CD4-positive, alpha-beta T cell treated with Interleukin-12 subunit alpha and Interleukin-12 subunit beta, for 1 hour (primary cell): ENCODE results near the gene TGOLN2.

Experiments used
- DNase-seq: peaks from one replicate; pipeline ENCODE4 v3.0.0-alpha.2; 2020

The TGOLN2 gene

GRCh38 chr2:85307527-85307897 lies 20.3 kb downstream of the TGOLN2 start:
- DNase-seq = no peak

GRCh38 chr2:85303780-85304531 lies 23.8 kb downstream of the TGOLN2 start:
- no peak for DNase-seq

GRCh38 chr2:85302121-85302520 lies 25.7 kb downstream of the TGOLN2 start:
- no peak for DNase-seq

GRCh38 chr2:85291425-85292023 lies 36.3 kb downstream of the TGOLN2 start:
- DNase-seq = peak; percentile 51

GRCh38 chr2:85288244-85288725 lies 39.5 kb downstream of the TGOLN2 start:
- DNase-seq = no peak

GRCh38 chr2:85287721-85288120 lies 40.1 kb downstream of the TGOLN2 start:
- no peak for DNase-seq

GRCh38 chr2:85286918-85287317 lies 40.9 kb downstream of the TGOLN2 start:
- DNase-seq = no peak

GRCh38 chr2:85283641-85284040 lies 44.1 kb downstream of the TGOLN2 start:
- DNase-seq = no peak

GRCh38 chr2:85282914-85283313 lies 44.9 kb downstream of the TGOLN2 start:
- no peak for DNase-seq

- no peak for DNase-seq
Observed at GRCh38 chr2:85281553-85281952, 46.2 kb downstream of the TGOLN2 start.

- DNase-seq = no peak
Observed at GRCh38 chr2:85278361-85278760, 49.4 kb downstream of the TGOLN2 start.

GRCh38 chr2:85277416-85278158 lies 50.2 kb downstream of the TGOLN2 start:
- no peak for DNase-seq

- DNase-seq = no peak
Observed at GRCh38 chr2:85276571-85277118, 51.1 kb downstream of the TGOLN2 start.

GRCh38 chr2:85275984-85276540 lies 51.7 kb downstream of the TGOLN2 start:
- no peak for DNase-seq

GRCh38 chr2:85273738-85274731 lies 53.8 kb downstream of the TGOLN2 start:
- no peak for DNase-seq

GRCh38 chr2:85272357-85272756 lies 55.4 kb downstream of the TGOLN2 start:
- no peak for DNase-seq

- DNase-seq = no peak
Observed at GRCh38 chr2:85269959-85270358, 57.8 kb downstream of the TGOLN2 start.
